GM06990 (cell line): ENCODE data around the gene TNFRSF1B.

ENCODE experiments used
- DNase-seq: peaks from one replicate; pipeline ENCODE4 v3.0.0-alpha.2; 2011; ENCODE audit not compliant: insufficient read length; ENCODE audit errors: extremely low read depth
- H3K27me3 ChIP-seq: replicated peaks from 2 replicates; pipeline ENCODE4 v1.6.0; 2011; ENCODE audit warnings: low read length; ENCODE audit not compliant: control insufficient read depth, insufficient read depth
- H3K36me3 ChIP-seq: 2 replicates; pipeline ENCODE4 v1.5.1; 2011; ENCODE audit warnings: low read length; ENCODE audit not compliant: control insufficient read depth, insufficient read depth
- H3K4me3 ChIP-seq: replicated peaks from 2 replicates; pipeline ENCODE4 v1.5.1; 2011; ENCODE audit warnings: low read depth, mild to moderate bottlenecking, control low read depth, low read length
- CTCF ChIP-seq: IDR thresholded peaks from 2 replicates; pipeline ENCODE4 v1.5.1; 2011; ENCODE audit warnings: low read length, control low read depth, mild to moderate bottlenecking, inconsistent platforms; ENCODE audit not compliant: insufficient read depth, poor library complexity, severe bottlenecking

The TNFRSF1B gene

GRCh38 chr1:12140016-12140415 lies 26.8 kb upstream of the TNFRSF1B start:
- H3K27me3 ChIP-seq: no peaks in the 10 kb centered on the region
- H3K4me3 ChIP-seq: no peak overlapping the region
- H3K36me3 ChIP-seq: peaks cover 37% of the 10 kb centered on the region
- DNase-seq: no peak
- no peak for TF ChIP-seq CTCF

- Histone ChIP-seq H3K4me3 (no peak overlapping the region), H3K36me3 (peaks cover 35% of the 10 kb centered on the region), H3K27me3 (no peaks in the 10 kb centered on the region)
- no peak for TF ChIP-seq CTCF
- DNase-seq: no peak
Measured at GRCh38 chr1:12140515-12141162, 26.2 kb upstream of the TNFRSF1B start.

GRCh38 chr1:12141163-12141850 lies 25.5 kb upstream of the TNFRSF1B start:
- H3K36me3 ChIP-seq: peaks cover 35% of the 10 kb centered on the region
- no peak overlapping the region for H3K4me3 ChIP-seq
- TF ChIP-seq CTCF: no peak
- no peak for DNase-seq
- no peaks in the 10 kb centered on the region for H3K27me3 ChIP-seq

GRCh38 chr1:12142141-12142823 lies 24.5 kb upstream of the TNFRSF1B start:
- no peak for TF ChIP-seq CTCF
- H3K4me3 ChIP-seq: no peak overlapping the region
- peaks cover 35% of the 10 kb centered on the region for H3K36me3 ChIP-seq
- no peak for DNase-seq
- H3K27me3 ChIP-seq: no peaks in the 10 kb centered on the region

GRCh38 chr1:12142891-12143630 lies 23.7 kb upstream of the TNFRSF1B start:
- H3K4me3 ChIP-seq: no peak overlapping the region
- H3K27me3 ChIP-seq: no peaks in the 10 kb centered on the region
- H3K36me3 ChIP-seq: peaks cover 35% of the 10 kb centered on the region
- TF ChIP-seq CTCF: no peak
- no peak for DNase-seq
